ENCODE measurements around the gene MAPK10.
"Not testable (repeated sequence)": the region's sequence is repeated elsewhere in the genome, so short reads cannot be mapped to it uniquely, and the experiment has no call there.

Gene MAPK10

GRCh38 chr4:86338521-86338920, 21.3 kb downstream of the MAPK10 start:
- no peak for DNase-seq

- DNase-seq: no peak
Observed at GRCh38 chr4:86334020-86334750, 25.7 kb downstream of the MAPK10 start.

DNA sequence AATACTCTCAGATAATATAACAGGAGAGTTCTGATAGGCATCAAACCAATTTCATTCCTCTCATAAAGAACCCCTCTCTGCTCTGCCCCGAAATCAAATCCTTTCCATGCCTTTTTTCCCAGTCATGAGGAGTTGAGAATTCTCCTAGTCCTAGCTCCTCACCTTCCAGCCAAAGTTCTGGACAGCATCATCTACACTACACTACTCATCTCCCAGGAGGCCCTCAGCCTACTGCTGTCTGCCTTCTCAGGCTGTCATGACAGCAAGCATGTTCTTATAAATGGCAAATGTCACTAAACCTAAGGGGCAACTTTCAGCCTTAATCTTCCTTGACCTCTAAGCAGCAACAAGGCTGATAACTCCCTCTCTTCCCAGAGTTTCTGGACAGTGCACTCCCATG, 26.6 kb downstream of the MAPK10 start:
- DNase-seq: no peak

GRCh38 chr4:86330961-86331742, 28.7 kb downstream of the MAPK10 start:
- no peak for DNase-seq

GRCh38 chr4:86330411-86330810, 29.4 kb downstream of the MAPK10 start:
- not testable (repeated sequence) for DNase-seq

GRCh38 chr4:86329431-86329830, 30.4 kb downstream of the MAPK10 start:
- no peak for DNase-seq

DNA sequence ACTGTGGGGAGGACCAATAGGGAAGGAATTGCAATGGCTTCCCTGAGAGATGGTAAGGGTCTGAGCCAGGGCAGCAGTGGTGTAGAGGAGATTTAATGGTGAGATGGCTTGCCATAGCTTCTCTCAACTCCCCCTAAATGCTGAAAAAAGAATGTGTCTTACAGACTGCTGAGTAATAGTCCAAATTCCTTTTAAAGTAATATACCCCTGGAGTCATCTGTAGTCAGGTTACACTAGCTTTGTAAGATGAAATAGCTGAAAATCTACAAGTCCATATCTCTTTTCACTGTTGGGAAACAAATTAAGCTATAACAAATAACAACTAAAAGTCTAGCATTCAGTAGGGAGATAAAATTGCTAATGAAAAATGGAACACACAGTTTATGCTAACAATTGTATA, 33.5 kb downstream of the MAPK10 start:
- no peak for DNase-seq

DNA sequence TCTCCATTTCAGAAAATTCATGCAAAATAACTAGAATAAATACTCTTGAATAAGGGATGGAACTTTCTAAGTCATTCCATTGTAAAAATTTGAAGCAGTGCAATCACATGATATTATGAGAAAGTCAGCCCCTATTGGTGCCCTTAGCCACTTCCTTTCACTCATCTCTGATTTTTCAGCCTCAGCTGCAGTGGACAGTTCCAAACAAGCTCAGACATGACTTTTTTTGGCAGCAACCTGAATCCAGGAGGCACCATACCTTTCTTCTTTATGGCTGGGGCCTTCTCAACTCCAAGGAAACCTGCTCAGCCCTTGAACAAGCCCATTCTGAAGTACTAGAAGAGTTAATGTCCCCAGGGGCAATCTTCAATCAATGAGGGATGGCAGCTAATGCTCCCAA, 40.5 kb downstream of the MAPK10 start:
- no peak for DNase-seq

DNA sequence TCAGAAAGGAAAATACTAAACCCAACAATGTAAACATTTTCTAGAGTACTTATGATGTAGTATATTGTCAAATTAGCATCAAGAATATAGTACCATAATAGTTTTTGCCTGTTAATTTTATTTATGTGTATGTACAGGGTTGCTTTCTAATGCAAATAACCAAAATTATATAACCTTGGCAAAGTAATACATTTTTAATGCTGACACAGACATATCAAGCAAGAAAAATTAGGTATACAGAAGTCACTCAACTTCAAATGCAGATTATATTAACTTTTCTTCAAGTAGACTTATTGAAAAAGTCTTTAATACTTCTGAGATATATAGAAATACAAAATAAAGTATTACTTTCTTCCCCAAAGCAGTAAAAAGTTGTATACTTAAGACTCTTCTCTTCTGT, 44.3 kb downstream of the MAPK10 start:
- DNase-seq: no peak

- DNase-seq: no peak
Observed at GRCh38 chr4:86313656-86314055, 46.2 kb downstream of the MAPK10 start.

GRCh38 chr4:86307432-86307831, 52.4 kb downstream of the MAPK10 start:
- DNase-seq: no peak

DNA sequence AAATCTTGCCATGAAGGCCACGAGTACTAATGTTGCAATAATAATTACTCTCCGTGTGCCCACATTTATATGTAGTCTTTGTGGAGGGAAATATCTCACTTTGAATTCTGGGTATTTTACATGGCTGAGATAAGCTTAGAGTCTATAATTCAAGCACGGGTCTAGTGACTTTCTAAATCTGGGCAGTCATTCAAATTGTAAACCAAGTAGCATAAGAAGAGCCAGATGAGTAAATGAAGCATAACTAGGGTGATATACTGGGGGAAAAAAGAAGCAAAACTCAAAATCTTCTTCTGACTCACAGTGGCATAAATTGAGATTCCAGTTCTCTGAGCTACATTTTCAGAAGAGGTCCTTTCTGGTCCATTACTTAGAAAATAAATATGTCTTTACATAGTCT, 53.0 kb downstream of the MAPK10 start:
- no peak for DNase-seq

DNA sequence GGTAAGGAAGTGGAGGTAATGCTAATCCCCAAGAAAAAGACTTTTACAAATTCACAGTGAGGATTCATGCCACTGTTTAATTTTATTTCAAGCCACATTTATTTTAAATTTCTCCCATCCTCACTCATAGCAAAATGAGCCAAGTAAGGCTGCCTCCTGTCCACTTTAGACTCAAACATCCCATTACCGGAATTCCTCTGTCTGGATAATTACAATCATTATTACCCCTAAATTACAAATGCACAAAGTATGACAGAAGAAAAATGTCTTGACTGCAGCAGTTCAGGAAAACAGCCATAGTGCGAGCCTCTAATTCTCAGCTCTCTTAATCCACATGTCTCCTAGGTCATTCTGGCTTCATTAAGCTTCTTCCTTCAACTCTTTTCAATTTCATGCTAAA, 57.0 kb downstream of the MAPK10 start:
- no peak for DNase-seq

DNA sequence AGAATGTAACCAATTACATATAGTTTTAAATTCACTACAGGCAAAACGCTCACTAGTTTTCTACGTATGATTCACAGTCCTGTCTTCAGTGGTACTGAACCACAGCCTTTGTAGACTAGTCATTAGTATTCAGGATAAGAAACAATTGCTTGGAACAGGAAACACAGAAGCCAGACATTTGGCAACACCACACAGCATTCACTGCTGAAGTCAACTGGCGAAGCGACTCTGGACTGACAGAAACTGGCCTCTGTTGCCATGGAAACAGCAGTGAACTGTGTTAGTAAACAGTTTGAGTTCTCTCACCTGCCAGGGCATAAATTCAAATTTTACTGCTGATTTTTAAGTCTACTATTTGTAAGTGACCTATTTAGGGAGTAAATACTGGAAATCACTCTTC, 57.6 kb downstream of the MAPK10 start:
- DNase-seq: peak; percentile 31 to 65

DNA sequence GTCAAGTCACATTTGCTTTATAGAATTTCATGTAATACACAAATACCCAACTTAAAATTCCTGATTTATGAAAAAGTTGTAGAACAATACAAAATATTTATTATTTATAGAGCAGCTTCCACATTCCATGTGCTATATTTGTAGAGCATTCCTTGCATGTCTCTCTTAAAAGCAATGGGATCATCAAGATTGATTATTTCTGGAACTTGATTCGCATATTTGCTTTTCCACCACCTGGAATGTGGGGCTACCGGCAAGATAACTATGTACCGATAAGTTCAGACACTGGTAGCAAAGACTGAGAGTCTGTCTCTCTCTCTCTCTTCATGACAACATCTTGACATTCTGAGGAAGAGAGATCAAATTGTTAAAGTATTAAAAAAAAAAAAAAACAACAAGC, 59.3 kb downstream of the MAPK10 start:
- no peak for DNase-seq

GRCh38 chr4:86296865-86297264, 63.0 kb downstream of the MAPK10 start:
- no peak for DNase-seq

- DNase-seq: no peak
Observed at GRCh38 chr4:86294883-86295282, 65.0 kb downstream of the MAPK10 start.

- no peak for DNase-seq
Observed at GRCh38 chr4:86291180-86291579, 68.7 kb downstream of the MAPK10 start.

GRCh38 chr4:86286726-86287125, 73.1 kb downstream of the MAPK10 start:
- no peak for DNase-seq

GRCh38 chr4:86283371-86283770, 76.5 kb downstream of the MAPK10 start:
- DNase-seq: no peak

GRCh38 chr4:86280246-86280645, 79.6 kb downstream of the MAPK10 start:
- no peak for DNase-seq

GRCh38 chr4:86279293-86279960, 80.4 kb downstream of the MAPK10 start:
- DNase-seq: no peak

- DNase-seq: no peak
Observed at GRCh38 chr4:86278126-86278525, 81.7 kb downstream of the MAPK10 start.

- no peak for DNase-seq
Observed at GRCh38 chr4:86274642-86275041, 85.2 kb downstream of the MAPK10 start.
